ENCODE data around the gene GAA. TPM values are rescaled to one million over a fixed set of nuclear protein-coding genes. Genes with fewer than 3 reads are reported as not detected.

GAA gene
- total RNA-seq, 1 donor from 2014 or later: 47.7 TPM

- Histone ChIP-seq H3K4me1 (ENCODE audit: insufficient read depth, low read length) (peaks cover 18% of the 10 kb centered on the region), H3K4me3 (ENCODE audit: insufficient read depth, low read depth, low read length) (peak overlapping the region; percentile 79), H4K20me1 (ENCODE audit: insufficient read depth, low read length) (peaks cover 8% of the 10 kb centered on the region), H3K27me3 (ENCODE audit: insufficient read depth, low read length) (peaks cover 5% of the 10 kb centered on the region), H3K36me3 (ENCODE audit: insufficient read depth, low read length) (no peaks in the 10 kb centered on the region), H3K27ac (ENCODE audit: low read depth, low read length) (peak overlapping the region; percentile 49), H3K9me3 (ENCODE audit: insufficient read depth, low read depth, low read length) (no peaks in the 10 kb centered on the region), H2AFZ (ENCODE audit: low read depth, low read length) (peak overlapping the region; percentile 83), H3K79me2 (ENCODE audit: insufficient read depth, low read length) (no peaks in the 10 kb centered on the region), H3K4me2 (ENCODE audit: low read length) (peak overlapping the region; percentile 88), H3K9ac (ENCODE audit: low read length) (peak overlapping the region; percentile 85)
- FAIRE-seq (no peak), DNase-seq (ENCODE audit: low read depth) (no peak)
- peaks cover 7% of the 10 kb centered on the region for H3K4me1 Mint-ChIP-seq (ENCODE audit: low read depth, unreplicated experiment)
- peaks cover 5% of the 10 kb centered on the region for H3K27me3 Mint-ChIP-seq (ENCODE audit: low read depth, unreplicated experiment)
- H3K4me3 Mint-ChIP-seq (ENCODE audit: unreplicated experiment): peak overlapping the region; percentile 93
- H3K27ac Mint-ChIP-seq (ENCODE audit: unreplicated experiment): peak overlapping the region; percentile 89
- TF ChIP-seq, protein P1, sequence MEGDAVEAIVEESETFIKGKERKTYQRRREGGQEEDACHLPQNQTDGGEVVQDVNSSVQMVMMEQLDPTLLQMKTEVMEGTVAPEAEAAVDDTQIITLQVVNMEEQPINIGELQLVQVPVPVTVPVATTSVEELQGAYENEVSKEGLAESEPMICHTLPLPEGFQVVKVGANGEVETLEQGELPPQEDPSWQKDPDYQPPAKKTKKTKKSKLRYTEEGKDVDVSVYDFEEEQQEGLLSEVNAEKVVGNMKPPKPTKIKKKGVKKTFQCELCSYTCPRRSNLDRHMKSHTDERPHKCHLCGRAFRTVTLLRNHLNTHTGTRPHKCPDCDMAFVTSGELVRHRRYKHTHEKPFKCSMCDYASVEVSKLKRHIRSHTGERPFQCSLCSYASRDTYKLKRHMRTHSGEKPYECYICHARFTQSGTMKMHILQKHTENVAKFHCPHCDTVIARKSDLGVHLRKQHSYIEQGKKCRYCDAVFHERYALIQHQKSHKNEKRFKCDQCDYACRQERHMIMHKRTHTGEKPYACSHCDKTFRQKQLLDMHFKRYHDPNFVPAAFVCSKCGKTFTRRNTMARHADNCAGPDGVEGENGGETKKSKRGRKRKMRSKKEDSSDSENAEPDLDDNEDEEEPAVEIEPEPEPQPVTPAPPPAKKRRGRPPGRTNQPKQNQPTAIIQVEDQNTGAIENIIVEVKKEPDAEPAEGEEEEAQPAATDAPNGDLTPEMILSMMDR (IDR thresholded peaks at IDR 0.05; ENCODE audit: insufficient read depth, low read depth, low read length): no peak
- TF ChIP-seq EZH2 (IDR thresholded peaks at IDR 0.05; ENCODE audit: insufficient read depth, low read length): no peak
- H3K9me3 Mint-ChIP-seq (ENCODE audit: unreplicated experiment): no peaks in the 10 kb centered on the region
- H3K36me3 Mint-ChIP-seq (ENCODE audit: low read depth, unreplicated experiment): no peaks in the 10 kb centered on the region
Observed at GRCh38 chr17:80101946-80102663, 724 bp downstream of the GAA start.

GRCh38 chr17:80102664-80103448 lies 1.5 kb downstream of the GAA start:
- Histone ChIP-seq H3K4me2 (ENCODE audit: low read length) (peak overlapping the region; percentile 88), H3K79me2 (ENCODE audit: insufficient read depth, low read length) (no peaks in the 10 kb centered on the region), H2AFZ (ENCODE audit: low read depth, low read length) (no peak overlapping the region), H3K27ac (ENCODE audit: low read depth, low read length) (no peak overlapping the region), H3K27me3 (ENCODE audit: insufficient read depth, low read length) (peaks cover 5% of the 10 kb centered on the region), H3K4me3 (ENCODE audit: insufficient read depth, low read depth, low read length) (no peak overlapping the region), H3K9ac (ENCODE audit: low read length) (no peak overlapping the region), H3K9me3 (ENCODE audit: insufficient read depth, low read depth, low read length) (no peaks in the 10 kb centered on the region), H3K36me3 (ENCODE audit: insufficient read depth, low read length) (no peaks in the 10 kb centered on the region), H3K4me1 (ENCODE audit: insufficient read depth, low read length) (peaks cover 18% of the 10 kb centered on the region), H4K20me1 (ENCODE audit: insufficient read depth, low read length) (peaks cover 8% of the 10 kb centered on the region)
- no peak for FAIRE-seq
- Mint-ChIP-seq H3K27me3 (ENCODE audit: low read depth, unreplicated experiment) (peaks cover 4% of the 10 kb centered on the region), H3K36me3 (ENCODE audit: low read depth, unreplicated experiment) (no peaks in the 10 kb centered on the region), H3K4me3 (ENCODE audit: unreplicated experiment) (peak overlapping the region; percentile 93), H3K27ac (ENCODE audit: unreplicated experiment) (no peak overlapping the region), H3K4me1 (ENCODE audit: low read depth, unreplicated experiment) (peaks cover 7% of the 10 kb centered on the region), H3K9me3 (ENCODE audit: unreplicated experiment) (no peaks in the 10 kb centered on the region)
- no peak for DNase-seq (ENCODE audit: low read depth)
- no peak for TF ChIP-seq EZH2 (IDR thresholded peaks at IDR 0.05; ENCODE audit: insufficient read depth, low read length)
- TF ChIP-seq, protein P1 (IDR thresholded peaks at IDR 0.05; ENCODE audit: insufficient read depth, low read depth, low read length): no peak
